B cell (primary cell): Measurements from ENCODE around the gene DND1. TPM values are rescaled to one million over a fixed set of nuclear protein-coding genes. Genes with fewer than 3 reads are reported as not detected.

Source experiments
- ATAC-seq: fragments of 200-7000 bp; cut with Tn5 transposase; one replicate; pipeline ENCODE4 v1.10.0; 2021; ENCODE audit warnings: low read depth, mild to moderate bottlenecking, moderate number of reproducible peaks, moderate library complexity
- CTCF ChIA-PET: fragments of 350-600 bp; sonication (Branson Sonifier 250); formaldehyde crosslinking; loops from one replicate; lab custom pipeline; 2021; ENCODE audit warnings: antibody characterized with exemption, inconsistent platforms; lab: Charles Lee
- POLR2A ChIA-PET: fragments of 350-600 bp; sonication (Branson Sonifier 250); formaldehyde crosslinking; loops from one replicate; lab custom pipeline; 2021; ENCODE audit warnings: antibody characterized with exemption; lab: Charles Lee
- DNase-seq: peaks from one replicate; pipeline ENCODE4 v3.0.0; 2013
- H2AFZ ChIP-seq: 2 replicates; pipeline ENCODE4 v1.6.1; 2012; ENCODE audit warnings: mild to moderate bottlenecking, low read depth, low read length; ENCODE audit not compliant: insufficient read depth, poor library complexity, severe bottlenecking
- H3K27ac ChIP-seq, 2 donors: 1 replicate in 1 of 2; 2 replicates in 1 of 2; pipeline ENCODE4 v1.5.1; 2012 to 2013; ENCODE audit warnings: low read length in 2 of 2, mild to moderate bottlenecking in 2 of 2, moderate library complexity in 1 of 2
- H3K27me3 ChIP-seq, 4 experiments: fragments of 200-600 bp in 1 of 4; sonication (generic) in 1 of 4; replicated peaks in 1 of 4; 1 replicate in 2 of 4; 2 replicates in 2 of 4; pipeline versions ENCODE4 v1.6.1 to v1.7.0; 2013 to 2016; ENCODE audit warnings: low read length in 3 of 4, mild to moderate bottlenecking in 2 of 4, mixed read lengths in 1 of 4, moderate library complexity in 1 of 4; ENCODE audit not compliant: insufficient read depth in 4 of 4, control insufficient read depth in 3 of 4; ENCODE audit errors: control extremely low read depth in 1 of 4
- H3K36me3 ChIP-seq, 2 experiments: replicated peaks in 1 of 2; 1 replicate in 1 of 2; 2 replicates in 1 of 2; pipeline versions ENCODE4 v1.6.1 to v1.7.1; 2013; ENCODE audit warnings: low read length in 1 of 2; ENCODE audit not compliant: insufficient read depth in 2 of 2, control insufficient read depth in 1 of 2; ENCODE audit errors: control extremely low read depth in 1 of 2, extremely low read depth in 1 of 2
- H3K4me1 ChIP-seq, 2 donors: fragments of 200-600 bp in 1 of 2; sonication (generic) in 1 of 2; 1 replicate in 1 of 2; 2 replicates in 1 of 2; pipeline versions ENCODE4 v1.5.1 to v1.6.1; 2013 to 2017; ENCODE audit warnings: low read length in 2 of 2; ENCODE audit not compliant: control insufficient read depth in 2 of 2, insufficient read depth in 2 of 2
- H3K4me2 ChIP-seq: replicated peaks from 2 replicates; pipeline ENCODE3; 2012; ENCODE audit warnings: mild to moderate bottlenecking, low read depth, low read length; ENCODE audit not compliant: poor library complexity, severe bottlenecking
- H3K4me3 ChIP-seq, 5 experiments: fragments of 200-600 bp in 1 of 5; sonication (generic) in 1 of 5; 1 replicate in 3 of 5; 2 replicates in 2 of 5; pipeline versions ENCODE4 v1.5.1 to v1.7.0; 2011 to 2016; ENCODE audit warnings: low read length in 4 of 5, mild to moderate bottlenecking in 4 of 5, low read depth in 2 of 5, control low read depth in 1 of 5, moderate library complexity in 1 of 5; ENCODE audit not compliant: insufficient read depth in 1 of 5; ENCODE audit errors: control extremely low read depth in 1 of 5, extremely low read depth in 1 of 5
- H3K79me2 ChIP-seq: fragments of 200-600 bp; sonication (generic); one replicate; pipeline ENCODE4 v1.6.0; 2016; ENCODE audit warnings: low read length; ENCODE audit not compliant: control insufficient read depth, insufficient read depth
- H3K9ac ChIP-seq: fragments of 200-600 bp; sonication (generic); 2 replicates; pipeline ENCODE4 v1.6.1; 2017; ENCODE audit warnings: mild to moderate bottlenecking, low read length, moderate library complexity
- H3K9me3 ChIP-seq, 3 donors: one replicate each; pipeline versions ENCODE4 v1.6.1 to v1.7.1; 2013; ENCODE audit warnings: low read length in 2 of 3; ENCODE audit not compliant: control insufficient read depth in 2 of 3, insufficient read depth in 1 of 3; ENCODE audit errors: control extremely low read depth in 1 of 3
- H4K20me1 ChIP-seq: 2 replicates; pipeline ENCODE4 v1.6.0; 2012; ENCODE audit warnings: mild to moderate bottlenecking, low read length; ENCODE audit not compliant: insufficient read depth, control insufficient read depth, poor library complexity, severe bottlenecking
- H3K27ac Mint-ChIP-seq: one replicate; pipeline ENCODE4 v1.8.0; 2021; ENCODE audit warnings: mixed read lengths
- H3K27me3 Mint-ChIP-seq: one replicate; pipeline ENCODE4 v1.8.0; 2021; ENCODE audit warnings: mixed read lengths
- H3K4me1 Mint-ChIP-seq: one replicate; pipeline ENCODE4 v1.8.0; 2021; ENCODE audit warnings: mixed read lengths
- H3K4me3 Mint-ChIP-seq: one replicate; pipeline ENCODE4 v1.8.0; 2021; ENCODE audit warnings: mixed read lengths
- H3K9me3 Mint-ChIP-seq: one replicate; pipeline ENCODE4 v1.8.0; 2022; ENCODE audit warnings: mixed read lengths; ENCODE audit not compliant: insufficient read depth
- CTCF ChIP-seq: fragments of 200-600 bp; IDR thresholded peaks from one replicate; pipeline ENCODE4 v1.8.0; 2022; ENCODE audit warnings: antibody characterized with exemption, mild to moderate bottlenecking
- EZH2 ChIP-seq: IDR thresholded peaks from 2 replicates; pipeline ENCODE4 v1.6.1; 2012; ENCODE audit warnings: borderline replicate concordance, low read depth, mild to moderate bottlenecking, moderate library complexity, low read length; ENCODE audit not compliant: insufficient read depth, poor library complexity, severe bottlenecking
- WGBS: methylation state at CpG from one replicate; pipeline ENCODE4 v1.1.5; 2013; ENCODE audit warnings: missing lambda C conversion rate; ENCODE audit not compliant: insufficient coverage; 5-methylcytosine and 5-hydroxymethylcytosine counted together
- intact Hi-C: fragments of 100-400 bp; cut with micrococcal nuclease; formaldehyde crosslinking; loops from one replicate; pipeline ENCODE4 v1.10.0; 2022
- polyA plus RNA-seq: library from polyadenylated mRNA; depleted of rRNA; stranded (reverse); fragments of >200 nt; gene quantifications from 2 replicates; pipeline ENCODE4 v1.2.3, GENCODE V29; 2012
- total RNA-seq, 2 donors: library from RNA; stranded (reverse); fragments of 120-200 nt in 1 of 2; gene quantifications; 1 replicate in 1 of 2; 2 replicates in 1 of 2; pipeline versions ENCODE4 v1.2.3 to v1.2.4, GENCODE V29; 2013 to 2022

DND1 gene
- total and polyA plus RNA-seq, 2 donors (not counting 1 experiment from before 2014, with no cell fraction given), result 3.0 to 3.6 TPM

- Mint-ChIP-seq H3K4me3 (peak overlapping the region; percentile 99), H3K4me1 (peaks cover 30% of the 10 kb centered on the region), H3K9me3 (no peaks in the 10 kb centered on the region), H3K27me3 (no peaks in the 10 kb centered on the region), H3K27ac (peak overlapping the region; percentile 94)
- no peak for ATAC-seq
- peak overlapping the region; percentile 89 to 98 (median 97) for H3K4me3 ChIP-seq
- H3K4me1 ChIP-seq, result peaks cover 14% of the 10 kb centered on the region in 2 donors
- peak overlapping the region; percentile 68 to 81 for H3K27ac ChIP-seq
- DNase-seq, result no peak
- H3K79me2 ChIP-seq, result peaks cover 65% of the 10 kb centered on the region
- TF ChIP-seq EZH2 (no peak), CTCF (no peak)
- H3K27me3 ChIP-seq, result no peaks in the 10 kb centered on the region
- H2AFZ ChIP-seq, result peak overlapping the region; percentile 99
- ChIA-PET CTCF (interaction anchor here (1.0 to 2.2 kb wide), 6 partner anchors 12 to 338 kb away, joined by 3 to 7 read pairs (median 4); partner anchors contain the start of genes EIF4EBP3, IK and NDUFA2), POLR2A (interaction anchor here (0.7 to 1.8 kb wide), 5 partner anchors 10 to 143 kb away, joined by 3 to 13 read pairs (median 5); partner anchors contain the start of genes EIF4EBP3, IK, NDUFA2 and ZMAT2)
- intact Hi-C loops, result loop anchor here (2.0 to 5.0 kb wide), 2 partner anchors 52 to 1417 kb away; partner anchors contain the start of genes NDFIP1 and TMCO6
- H3K4me2 ChIP-seq, result peak overlapping the region; percentile 91
- peaks cover 14 to 25% of the 10 kb centered on the region in 2 experiments for H3K36me3 ChIP-seq
- H4K20me1 ChIP-seq, result no peaks in the 10 kb centered on the region
- H3K9me3 ChIP-seq, result no peaks in the 10 kb centered on the region
- peak overlapping the region; percentile 89 for H3K9ac ChIP-seq
- 41% methylated on average over 4 of the region's 8 CpGs for WGBS
These were observed 17.1 kb upstream of the DND1 start for GRCh38 chr5:140690376-140690932.

- no peak overlapping the region for H3K27ac ChIP-seq
- H3K4me1 ChIP-seq, result no peaks in the 10 kb centered on the region
- Mint-ChIP-seq H3K27me3 (no peaks in the 10 kb centered on the region), H3K4me1 (no peaks in the 10 kb centered on the region), H3K9me3 (no peaks in the 10 kb centered on the region), H3K27ac (no peak overlapping the region), H3K4me3 (no peak overlapping the region)
- H3K4me2 ChIP-seq, result no peak overlapping the region
- H3K9ac ChIP-seq, result no peak overlapping the region
- no peak for ATAC-seq
- intact Hi-C loops, result no loop called here
- peaks cover 0 to 59% of the 10 kb centered on the region in 2 experiments for H3K36me3 ChIP-seq
- ChIA-PET POLR2A (no interaction called here), CTCF (no interaction called here)
- DNase-seq, result no peak
- peaks cover 9% of the 10 kb centered on the region for H3K79me2 ChIP-seq
- H4K20me1 ChIP-seq, result no peaks in the 10 kb centered on the region
- no peaks in the 10 kb centered on the region for H3K27me3 ChIP-seq
- H3K9me3 ChIP-seq, result no peaks in the 10 kb centered on the region
- no peak for TF ChIP-seq EZH2
- no peak for TF ChIP-seq CTCF
- no peak overlapping the region for H2AFZ ChIP-seq
- 100% methylated on average over 3 of the region's 7 CpGs for WGBS
- no peak overlapping the region for H3K4me3 ChIP-seq
These were observed 5.6 kb upstream of the DND1 start for GRCh38 chr5:140678993-140679392.
